ENCODE measurements around the gene MLIP.
"Not testable (repeated sequence)": the region's sequence is repeated elsewhere in the genome, so short reads cannot be mapped to it uniquely, and the experiment has no call there.

- TF ChIP-seq POLR2A, CTCF (IDR thresholded peaks at IDR 0.05): not testable (repeated sequence)
These were observed 138.6 kb downstream of the MLIP start for GRCh38 chr6:54249812-54250211.
